ENCODE results near the gene CACFD1. TPM values are rescaled to one million over a fixed set of nuclear protein-coding genes. Genes with fewer than 3 reads are reported as not detected.

The CACFD1 gene
- total and polyA plus RNA-seq, 2 donors (not counting 1 experiment from before 2014, with no cell fraction given), result 27.4 to 31.1 TPM

DNA sequence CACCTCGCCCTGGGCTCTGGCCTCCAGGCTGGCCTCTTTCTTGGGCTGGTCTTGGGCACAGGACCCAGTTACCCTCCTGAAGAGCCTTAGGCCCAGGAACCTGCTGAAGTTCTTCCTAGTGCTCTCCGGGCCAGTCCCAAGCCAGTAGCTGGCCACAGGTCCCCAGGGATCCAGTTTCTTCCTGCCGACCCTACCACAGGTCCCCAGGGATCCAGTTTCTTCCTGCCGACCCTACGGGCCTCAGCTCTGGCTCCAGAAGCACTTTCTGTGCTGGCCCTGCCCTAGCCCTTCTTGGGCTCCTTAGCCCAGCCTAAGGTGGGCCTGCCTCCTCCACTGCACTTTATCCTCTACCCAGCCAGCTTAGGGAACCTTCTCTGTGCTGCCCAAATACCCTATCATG, 18.2 kb upstream of the CACFD1 start:
- 24% methylated on average over 5 of the region's 5 CpGs for WGBS (ENCODE audit: insufficient coverage)
- Histone ChIP-seq H3K9me3 (ENCODE audit: control extremely low read depth in 1 of 3, control insufficient read depth in 2 of 3, insufficient read depth in 1 of 3, low read length in 2 of 3) (peaks cover 0 to 9% (median 0%) of the 10 kb centered on the region in 3 donors), H3K4me2 (replicated peaks; ENCODE audit: low read depth, low read length, poor library complexity, severe bottlenecking) (peak overlapping the region; percentile 61), H2AFZ (ENCODE audit: insufficient read depth, low read depth, low read length, poor library complexity, severe bottlenecking) (peak overlapping the region; percentile 74), H3K36me3 (replicated peaks in 1 of 2; ENCODE audit: control extremely low read depth in 1 of 2, control insufficient read depth in 1 of 2, extremely low read depth in 1 of 2, insufficient read depth in 2 of 2, low read length in 1 of 2) (no peaks in the 10 kb centered on the region), H3K27me3 (replicated peaks in 1 of 4; ENCODE audit: control extremely low read depth in 1 of 4, control insufficient read depth in 3 of 4, insufficient read depth in 4 of 4, low read length in 3 of 4) (peaks cover 0 to 5% (median 0%) of the 10 kb centered on the region in 4 experiments), H4K20me1 (ENCODE audit: control insufficient read depth, insufficient read depth, low read length, poor library complexity, severe bottlenecking) (no peaks in the 10 kb centered on the region), H3K9ac (ENCODE audit: low read length) (peak overlapping the region; percentile 12), H3K4me1 (ENCODE audit: control insufficient read depth in 2 of 2, insufficient read depth in 2 of 2, low read length in 2 of 2) (peaks cover 17 to 29% of the 10 kb centered on the region in 2 donors), H3K79me2 (ENCODE audit: control insufficient read depth, insufficient read depth, low read length) (no peaks in the 10 kb centered on the region), H3K27ac (ENCODE audit: low read length in 2 of 2) (peak overlapping the region; percentile 89 to 93), H3K4me3 (ENCODE audit: control extremely low read depth in 1 of 5, extremely low read depth in 1 of 5, insufficient read depth in 1 of 5, low read depth in 2 of 5, low read length in 4 of 5) (no peak overlapping the region)
- intact Hi-C loops (cut with micrococcal nuclease), result loop anchor here (1.0 kb wide), 1 partner anchor 19 kb away; no protein-coding TSS in a partner anchor
- ATAC-seq (ENCODE audit: low read depth), result no peak
- ChIA-PET POLR2A (interaction anchor here (0.8 to 2.0 kb wide), 2 partner anchors 16 to 18 kb away, joined by 4 to 7 read pairs; partner anchors contain the start of gene CACFD1), CTCF (no interaction called here)
- peak; percentile 44 for DNase-seq
- H3K4me1 Mint-ChIP-seq, result peaks cover 24% of the 10 kb centered on the region
- H3K27me3 Mint-ChIP-seq, result no peaks in the 10 kb centered on the region
- H3K4me3 Mint-ChIP-seq, result peak overlapping the region; percentile 34
- TF ChIP-seq, protein P1, sequence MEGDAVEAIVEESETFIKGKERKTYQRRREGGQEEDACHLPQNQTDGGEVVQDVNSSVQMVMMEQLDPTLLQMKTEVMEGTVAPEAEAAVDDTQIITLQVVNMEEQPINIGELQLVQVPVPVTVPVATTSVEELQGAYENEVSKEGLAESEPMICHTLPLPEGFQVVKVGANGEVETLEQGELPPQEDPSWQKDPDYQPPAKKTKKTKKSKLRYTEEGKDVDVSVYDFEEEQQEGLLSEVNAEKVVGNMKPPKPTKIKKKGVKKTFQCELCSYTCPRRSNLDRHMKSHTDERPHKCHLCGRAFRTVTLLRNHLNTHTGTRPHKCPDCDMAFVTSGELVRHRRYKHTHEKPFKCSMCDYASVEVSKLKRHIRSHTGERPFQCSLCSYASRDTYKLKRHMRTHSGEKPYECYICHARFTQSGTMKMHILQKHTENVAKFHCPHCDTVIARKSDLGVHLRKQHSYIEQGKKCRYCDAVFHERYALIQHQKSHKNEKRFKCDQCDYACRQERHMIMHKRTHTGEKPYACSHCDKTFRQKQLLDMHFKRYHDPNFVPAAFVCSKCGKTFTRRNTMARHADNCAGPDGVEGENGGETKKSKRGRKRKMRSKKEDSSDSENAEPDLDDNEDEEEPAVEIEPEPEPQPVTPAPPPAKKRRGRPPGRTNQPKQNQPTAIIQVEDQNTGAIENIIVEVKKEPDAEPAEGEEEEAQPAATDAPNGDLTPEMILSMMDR (IDR thresholded peaks at IDR 0.05), result no peak
- TF ChIP-seq EZH2 (IDR thresholded peaks at IDR 0.05; ENCODE audit: borderline replicate concordance, insufficient read depth, low read depth, low read length, poor library complexity, severe bottlenecking), result no peak
- peak overlapping the region; percentile 97 for H3K27ac Mint-ChIP-seq
- no peaks in the 10 kb centered on the region for H3K9me3 Mint-ChIP-seq (ENCODE audit: insufficient read depth)

DNA sequence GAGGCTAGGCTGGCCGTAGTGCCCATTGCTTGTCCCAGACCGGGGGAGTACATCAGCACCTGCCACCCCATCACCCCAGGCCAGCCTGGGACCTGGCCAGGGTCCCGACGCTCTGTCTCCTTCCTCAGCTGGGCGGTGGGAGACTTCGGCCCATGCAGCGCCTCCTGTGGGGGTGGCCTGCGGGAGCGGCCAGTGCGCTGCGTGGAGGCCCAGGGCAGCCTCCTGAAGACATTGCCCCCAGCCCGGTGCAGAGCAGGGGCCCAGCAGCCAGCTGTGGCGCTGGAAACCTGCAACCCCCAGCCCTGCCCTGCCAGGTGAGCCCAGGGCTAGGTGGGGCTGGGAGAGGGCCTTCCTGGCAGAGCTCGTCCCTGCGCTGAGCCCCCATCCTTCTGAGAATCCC, 16.5 kb upstream of the CACFD1 start:
- Histone ChIP-seq H3K4me1 (ENCODE audit: control insufficient read depth in 2 of 2, insufficient read depth in 2 of 2, low read length in 2 of 2) (peaks cover 17 to 25% of the 10 kb centered on the region in 2 donors), H2AFZ (ENCODE audit: insufficient read depth, low read depth, low read length, poor library complexity, severe bottlenecking) (no peak overlapping the region), H3K79me2 (ENCODE audit: control insufficient read depth, insufficient read depth, low read length) (no peaks in the 10 kb centered on the region), H3K27ac (ENCODE audit: low read length in 2 of 2) (no peak overlapping the region), H4K20me1 (ENCODE audit: control insufficient read depth, insufficient read depth, low read length, poor library complexity, severe bottlenecking) (no peaks in the 10 kb centered on the region), H3K9me3 (ENCODE audit: control extremely low read depth in 1 of 3, control insufficient read depth in 2 of 3, insufficient read depth in 1 of 3, low read length in 2 of 3) (peaks cover 0 to 9% (median 0%) of the 10 kb centered on the region in 3 donors), H3K4me2 (replicated peaks; ENCODE audit: low read depth, low read length, poor library complexity, severe bottlenecking) (no peak overlapping the region), H3K9ac (ENCODE audit: low read length) (no peak overlapping the region), H3K4me3 (ENCODE audit: control extremely low read depth in 1 of 5, extremely low read depth in 1 of 5, insufficient read depth in 1 of 5, low read depth in 2 of 5, low read length in 4 of 5) (no peak overlapping the region), H3K36me3 (replicated peaks in 1 of 2; ENCODE audit: control extremely low read depth in 1 of 2, control insufficient read depth in 1 of 2, extremely low read depth in 1 of 2, insufficient read depth in 2 of 2, low read length in 1 of 2) (no peaks in the 10 kb centered on the region), H3K27me3 (replicated peaks in 1 of 4; ENCODE audit: control extremely low read depth in 1 of 4, control insufficient read depth in 3 of 4, insufficient read depth in 4 of 4, low read length in 3 of 4) (no peaks in the 10 kb centered on the region)
- TF ChIP-seq EZH2 (IDR thresholded peaks at IDR 0.05; ENCODE audit: borderline replicate concordance, insufficient read depth, low read depth, low read length, poor library complexity, severe bottlenecking), result no peak
- TF ChIP-seq, protein P1 (IDR thresholded peaks at IDR 0.05), result no peak
- no peak for ATAC-seq (ENCODE audit: low read depth)
- H3K9me3 Mint-ChIP-seq (ENCODE audit: insufficient read depth), result no peaks in the 10 kb centered on the region
- peaks cover 24% of the 10 kb centered on the region for H3K4me1 Mint-ChIP-seq
- no peaks in the 10 kb centered on the region for H3K27me3 Mint-ChIP-seq
- H3K27ac Mint-ChIP-seq, result no peak overlapping the region
- H3K4me3 Mint-ChIP-seq, result no peak overlapping the region
- 98% methylated on average over 15 of the region's 15 CpGs for WGBS (ENCODE audit: insufficient coverage)
- DNase-seq, result no peak
- POLR2A ChIA-PET, result interaction anchor here (0.6 to 2.0 kb wide), 2 partner anchors 16 to 46 kb away, joined by 3 to 7 read pairs; partner anchors contain the start of gene CACFD1
- CTCF ChIA-PET, result no interaction called here
- intact Hi-C loops (cut with micrococcal nuclease), result no loop called here
